NB4 (cell line): ENCODE results near the gene EBI3.
A peak's percentile ranks its signal among the peaks of the same experiment; 100 is the strongest.

Experiments used
- DNase-seq: peaks from one replicate; pipeline ENCODE4 v3.0.0; 2010; ENCODE audit warnings: low read depth
- H3K4me3 ChIP-seq: one replicate; pipeline ENCODE4 v1.5.1; 2011; ENCODE audit warnings: mild to moderate bottlenecking, low read depth, low read length, moderate library complexity
- MYC ChIP-seq: IDR thresholded peaks from 2 replicates; pipeline ENCODE4 v1.6.1; 2011; ENCODE audit warnings: low read depth, low read length
- POLR2A ChIP-seq: IDR thresholded peaks from 2 replicates; pipeline ENCODE4 v1.6.1; 2011; ENCODE audit warnings: mild to moderate bottlenecking; ENCODE audit not compliant: insufficient read length; ENCODE audit errors: extremely low read depth
- TF ChIP-seq, protein P1 (sequence below): IDR thresholded peaks from one replicate; pipeline ENCODE4 v1.5.1; 2012; ENCODE audit warnings: low read depth, low read length
- TF ChIP-seq, protein P2 (sequence below): IDR thresholded peaks from 2 replicates; pipeline ENCODE4 v1.6.1; 2011; ENCODE audit warnings: low read depth, low read length

EBI3 gene

DNA sequence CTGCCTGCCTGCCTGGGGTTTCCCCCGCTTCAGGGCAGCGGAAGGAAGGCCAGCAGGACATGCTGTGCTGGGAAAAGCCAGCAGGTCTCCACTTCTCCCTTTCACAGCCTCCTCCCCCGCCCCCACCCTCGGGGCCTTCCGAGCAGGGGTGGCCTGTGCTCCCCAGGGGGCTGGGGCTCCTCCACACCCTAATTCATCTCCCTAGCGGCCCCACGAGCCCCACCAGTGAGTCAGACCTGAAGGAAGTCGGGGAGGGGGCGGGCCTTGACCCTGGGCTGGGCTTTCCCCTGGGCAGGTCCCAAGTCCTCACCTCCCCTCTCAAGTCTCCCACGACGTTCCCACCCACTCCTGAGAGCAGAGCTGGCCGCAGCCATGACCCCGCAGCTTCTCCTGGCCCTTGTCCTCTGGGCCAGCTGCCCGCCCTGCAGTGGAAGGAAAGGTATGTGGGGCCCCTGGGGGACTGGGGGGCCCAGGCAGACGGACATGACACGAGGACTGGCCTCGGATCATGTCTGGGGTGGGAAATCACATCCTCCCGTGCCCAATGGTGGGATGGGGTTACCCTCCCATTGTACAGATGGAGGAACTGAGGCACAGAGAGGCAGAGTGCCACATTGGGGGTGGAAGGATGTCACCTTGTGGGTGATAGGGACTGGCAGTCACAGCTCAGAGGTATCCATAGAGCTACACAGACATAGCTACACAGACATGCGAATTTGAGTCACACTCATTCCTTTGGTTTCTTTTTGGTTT lies at the start of gene EBI3:
Gene EBI3 (plus strand): TSS at position 345 of the 753 bp plus-strand sequence. CDS start 28 bp downstream, at position 373.
- no peak for TF ChIP-seq POLR2A
- DNase-seq: peak; percentile 90

DNA sequence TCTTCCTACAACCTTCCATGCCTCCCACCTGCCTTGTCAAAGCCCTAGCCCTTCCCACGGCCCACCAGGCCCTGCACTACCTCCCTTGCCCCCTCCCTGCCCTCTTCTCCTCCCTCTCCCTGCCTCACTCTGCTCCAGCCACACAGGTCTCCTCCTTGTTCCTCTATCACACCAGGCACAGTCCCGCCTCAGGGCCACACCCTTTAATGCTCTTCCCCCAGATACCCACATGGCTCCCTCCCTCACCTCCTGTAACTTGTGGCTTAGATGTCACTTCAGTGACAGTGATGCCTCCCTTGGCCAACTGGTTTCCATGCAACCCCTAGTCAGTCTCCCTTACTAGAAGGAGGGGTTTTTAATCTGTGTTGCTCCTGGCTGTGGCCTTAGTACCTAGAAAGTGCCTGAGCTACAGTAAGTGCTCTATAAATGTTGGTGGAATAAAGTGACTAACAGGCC lies 48.2 kb upstream of the EBI3 start:
- TF ChIP-seq, protein P1, sequence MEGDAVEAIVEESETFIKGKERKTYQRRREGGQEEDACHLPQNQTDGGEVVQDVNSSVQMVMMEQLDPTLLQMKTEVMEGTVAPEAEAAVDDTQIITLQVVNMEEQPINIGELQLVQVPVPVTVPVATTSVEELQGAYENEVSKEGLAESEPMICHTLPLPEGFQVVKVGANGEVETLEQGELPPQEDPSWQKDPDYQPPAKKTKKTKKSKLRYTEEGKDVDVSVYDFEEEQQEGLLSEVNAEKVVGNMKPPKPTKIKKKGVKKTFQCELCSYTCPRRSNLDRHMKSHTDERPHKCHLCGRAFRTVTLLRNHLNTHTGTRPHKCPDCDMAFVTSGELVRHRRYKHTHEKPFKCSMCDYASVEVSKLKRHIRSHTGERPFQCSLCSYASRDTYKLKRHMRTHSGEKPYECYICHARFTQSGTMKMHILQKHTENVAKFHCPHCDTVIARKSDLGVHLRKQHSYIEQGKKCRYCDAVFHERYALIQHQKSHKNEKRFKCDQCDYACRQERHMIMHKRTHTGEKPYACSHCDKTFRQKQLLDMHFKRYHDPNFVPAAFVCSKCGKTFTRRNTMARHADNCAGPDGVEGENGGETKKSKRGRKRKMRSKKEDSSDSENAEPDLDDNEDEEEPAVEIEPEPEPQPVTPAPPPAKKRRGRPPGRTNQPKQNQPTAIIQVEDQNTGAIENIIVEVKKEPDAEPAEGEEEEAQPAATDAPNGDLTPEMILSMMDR: no peak
- TF ChIP-seq POLR2A (no peak), MYC (no peak)
- TF ChIP-seq, protein P2, sequence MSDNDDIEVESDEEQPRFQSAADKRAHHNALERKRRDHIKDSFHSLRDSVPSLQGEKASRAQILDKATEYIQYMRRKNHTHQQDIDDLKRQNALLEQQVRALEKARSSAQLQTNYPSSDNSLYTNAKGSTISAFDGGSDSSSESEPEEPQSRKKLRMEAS: no peak
- DNase-seq: no peak
- no peak overlapping the region for H3K4me3 ChIP-seq

More for the DNA sequence above, at the start of gene EBI3:
- H3K4me3 ChIP-seq: no peak within 1 kb of the TSS

DNA sequence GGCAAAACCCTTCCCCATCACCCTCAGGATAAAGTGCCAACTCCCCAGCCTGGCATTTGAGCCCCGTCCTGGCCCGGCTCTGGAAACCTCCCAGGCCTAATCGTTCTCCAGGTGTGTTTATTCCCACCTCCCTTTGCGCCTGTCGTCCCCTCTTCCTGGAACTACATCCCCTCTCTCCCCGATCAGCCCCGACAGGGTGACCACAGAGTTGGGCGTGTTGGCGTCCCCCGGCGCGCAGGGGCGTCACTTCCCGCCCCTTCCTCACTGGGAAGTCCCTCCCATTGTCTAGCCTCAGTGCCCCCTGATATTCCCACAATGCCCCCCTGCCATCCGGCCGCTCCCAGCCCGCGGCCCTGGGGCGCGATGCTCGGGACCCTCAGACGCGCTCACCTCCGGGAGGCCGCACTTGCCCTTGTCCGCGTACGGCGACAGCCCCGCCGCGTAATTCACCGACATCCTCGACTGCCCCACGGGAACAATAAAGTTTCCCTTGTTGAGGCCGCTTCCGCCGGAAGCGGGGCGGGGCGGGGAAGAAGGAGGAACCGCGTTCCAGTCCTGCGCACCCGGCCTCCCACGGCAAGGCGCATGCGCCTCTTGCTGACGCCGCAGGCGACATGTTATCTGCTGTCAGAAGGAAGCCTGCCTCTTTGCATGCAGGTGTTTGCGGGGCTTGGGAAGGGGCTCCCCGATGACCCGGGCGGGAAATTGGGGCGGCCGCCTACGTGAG lies 47.1 kb upstream of the EBI3 start, which contains the start of the genes ANKRD24 and SIRT6:
Gene ANKRD24 (plus strand): TSS at position 606 of the 727 bp plus-strand sequence. CDS start 3,737 bp downstream, outside the sequence.
Gene SIRT6 (minus strand): TSS at position 480 of the 727 bp plus-strand sequence. CDS start 24 bp downstream, at position 456.
- peak; percentile 93 for DNase-seq
- H3K4me3 ChIP-seq: peak within 1 kb of the TSS; percentile 80
- TF ChIP-seq, protein P2: peak; percentile 81
- TF ChIP-seq, protein P1: no peak
- TF ChIP-seq MYC: peak; percentile 64
- peak; percentile 50 for TF ChIP-seq POLR2A

DNA sequence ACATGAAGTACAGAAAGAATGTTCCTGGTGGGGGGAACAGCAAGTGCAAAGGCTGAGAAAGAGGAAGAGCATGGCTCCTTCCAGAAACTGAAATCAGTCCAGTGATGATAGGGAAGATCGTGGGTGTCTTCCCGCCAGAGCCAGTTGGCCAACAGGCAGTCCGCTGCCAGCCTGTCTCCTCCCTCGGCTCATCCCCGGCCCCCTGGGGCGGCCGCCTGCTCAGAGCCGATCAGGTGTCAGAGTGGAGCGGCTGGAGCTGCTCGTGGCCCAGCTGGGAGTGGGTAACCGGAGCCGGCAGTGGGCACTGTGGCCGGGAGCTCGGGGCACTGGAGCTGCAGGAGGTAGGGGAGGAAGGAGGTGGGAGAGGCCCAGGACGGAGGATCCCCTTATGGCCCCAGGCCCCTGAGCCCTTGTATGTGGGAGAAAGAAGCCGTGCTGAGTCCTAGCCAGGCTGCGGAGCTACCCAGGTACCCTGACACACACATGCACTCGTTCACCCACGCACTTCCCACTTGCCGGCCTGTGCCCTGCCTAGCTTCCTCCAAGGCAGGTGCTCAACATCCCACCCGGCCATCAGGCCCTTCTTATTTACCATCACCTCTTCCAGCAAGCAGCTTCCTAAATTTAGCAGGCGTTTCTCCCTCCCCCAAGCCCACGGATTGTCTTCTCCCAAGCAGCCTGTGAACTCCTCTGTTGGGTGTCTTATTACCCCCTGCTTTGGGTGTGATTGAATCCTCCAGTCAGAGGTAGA lies 45.2 kb upstream of the EBI3 start:
- DNase-seq: peak; percentile 38
- TF ChIP-seq, protein P1: no peak
- TF ChIP-seq, protein P2: no peak
- TF ChIP-seq POLR2A (no peak), MYC (no peak)
- no peak overlapping the region for H3K4me3 ChIP-seq

DNA sequence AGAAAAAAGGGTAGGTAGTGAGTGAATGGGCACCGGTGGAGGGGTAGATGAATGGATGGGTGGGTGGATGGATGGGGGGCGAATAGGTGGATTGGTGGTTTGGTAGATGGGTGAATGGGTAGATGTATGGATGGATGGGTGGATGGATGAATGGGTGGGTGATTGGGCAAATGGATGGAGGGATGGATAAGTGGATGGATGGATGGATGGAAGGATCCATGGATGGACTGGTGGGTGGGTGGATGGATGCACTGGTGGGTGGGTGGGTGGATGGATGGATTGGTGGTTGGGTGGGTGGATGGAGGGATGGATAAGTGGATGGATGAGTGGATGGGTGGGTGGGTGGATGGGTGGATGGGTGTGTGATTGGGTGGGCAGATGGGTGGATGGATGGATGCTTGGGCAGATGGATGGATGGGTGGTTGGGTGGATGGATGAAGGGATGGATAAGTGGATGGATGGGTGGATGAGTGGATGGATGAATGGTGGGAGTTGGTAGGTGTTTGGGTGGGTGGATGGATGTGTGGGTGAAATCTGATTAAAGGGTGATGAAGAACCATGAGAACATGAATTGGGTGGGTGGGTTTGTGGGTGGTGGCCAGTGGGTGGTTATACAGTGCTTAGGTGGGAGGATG lies 44.5 kb upstream of the EBI3 start:
- H3K4me3 ChIP-seq: no peak overlapping the region
- DNase-seq: no peak
- TF ChIP-seq, protein P1: no peak
- TF ChIP-seq POLR2A (no peak), MYC (no peak)
- TF ChIP-seq, protein P2: no peak
